ENCODE measurements around the gene CFAP299.

GRCh38 chr4:80495865-80496264, 160.3 kb downstream of the CFAP299 start:
- TF ChIP-seq EZH2 (IDR thresholded peaks at IDR 0.05; ENCODE audit: insufficient read depth, low read length) (no peak), CTCF (IDR thresholded peaks at IDR 0.05; ENCODE audit: insufficient read depth, low read depth, low read length) (no peak)
